NB4 (cell line): ENCODE measurements around the gene TAGLN2.

Experiments used
- CTCF ChIP-seq: IDR thresholded peaks from one replicate; pipeline ENCODE4 v1.5.1; 2012; ENCODE audit warnings: low read depth, low read length
- MAX ChIP-seq: IDR thresholded peaks from 2 replicates; pipeline ENCODE4 v1.6.1; 2011; ENCODE audit warnings: low read depth, low read length
- MYC ChIP-seq: IDR thresholded peaks from 2 replicates; pipeline ENCODE4 v1.6.1; 2011; ENCODE audit warnings: low read depth, low read length
- POLR2A ChIP-seq: IDR thresholded peaks from 2 replicates; pipeline ENCODE4 v1.6.1; 2011; ENCODE audit warnings: mild to moderate bottlenecking; ENCODE audit not compliant: insufficient read length; ENCODE audit errors: extremely low read depth

GRCh38 chr1:159952932-159953331, 27.6 kb upstream of the TAGLN2 start:
- TF ChIP-seq MAX, result no peak
- no peak for TF ChIP-seq CTCF
- TF ChIP-seq POLR2A, result no peak
- no peak for TF ChIP-seq MYC
